K562 (cell line): Measurements from ENCODE around the gene SPECC1L. TPM values are rescaled to one million over a fixed set of nuclear protein-coding genes. Genes with fewer than 3 reads are reported as not detected.

Experiments
- ATAC-seq: fragments of 200-7000 bp; cut with Tn5 transposase; 3 replicates; pipeline ENCODE4 v1.9.1; 2020; ENCODE audit warnings: moderate library complexity
- BruUV-seq: library from RNA; stranded (reverse); fragments of 400-500 nt; replicated peaks from 2 replicates; lab custom pipeline; 2021; lab: Mats Ljungman, UMichigan
- CTCF ChIA-PET: fragments of 300-600 bp; formaldehyde crosslinking; extraction: SDS; loops from one replicate; lab custom pipeline; 2021; ENCODE audit warnings: low intra/inter-chr PET ratio; lab: Yijun Ruan, JAX
- POLR2A ChIA-PET: fragments of 300-600, 350-650 bp; sonication (Branson Sonifier 250); formaldehyde crosslinking; extraction: SDS; loops from one replicate; lab custom pipeline; 2021; ENCODE audit warnings: antibody characterized with exemption, inconsistent platforms; lab: Yijun Ruan, JAX
- DNase-seq, 4 experiments: peaks; one replicate each; pipeline versions ENCODE4 v3.0.0 to v3.0.0-alpha.2; 2011 to 2018; ENCODE audit warnings: low spot score in 3 of 4, mixed read lengths in 3 of 4; ENCODE audit errors: extremely low read depth in 1 of 4
- FAIRE-seq: peaks from 2 replicates; lab custom pipeline; 2011; peaks lifted over from hg19 to GRCh38; lab: Jason Lieb, UNC
- H2AFZ ChIP-seq: 2 replicates; pipeline ENCODE4 v1.6.0; 2011; ENCODE audit warnings: low read depth, low read length, control low read depth, inconsistent platforms
- H3K27ac ChIP-seq: fragments of 200-600 bp; 3 replicates; pipeline ENCODE4 v1.8.0; 2011; ENCODE audit warnings: low read depth, mild to moderate bottlenecking, control low read depth, inconsistent platforms, low read length, moderate library complexity, mixed read lengths; ENCODE audit errors: extremely low read depth
- H3K27me3 ChIP-seq, 2 experiments: fragments of 300-600 bp in 1 of 2; 2 replicates in 1 of 2; 3 replicates in 1 of 2; pipeline versions ENCODE4 v1.6.0 to v1.8.0; 2011; ENCODE audit warnings: inconsistent platforms in 2 of 2, low read length in 2 of 2, mild to moderate bottlenecking in 1 of 2, mixed read lengths in 1 of 2, moderate library complexity in 1 of 2; ENCODE audit not compliant: control insufficient read depth in 2 of 2, insufficient read depth in 2 of 2
- H3K36me3 ChIP-seq: fragments of 300-600 bp; 3 replicates; pipeline ENCODE4 v1.8.0; 2011; ENCODE audit warnings: mild to moderate bottlenecking, low read length, inconsistent platforms; ENCODE audit not compliant: control insufficient read depth, insufficient read depth
- H3K4me1 ChIP-seq, 2 experiments: fragments of 200-600 bp in 1 of 2; replicated peaks in 1 of 2; 2 replicates in 1 of 2; 3 replicates in 1 of 2; pipeline versions ENCODE4 v1.5.1 to v1.8.0; 2011; ENCODE audit warnings: inconsistent platforms in 2 of 2, low read length in 2 of 2, mild to moderate bottlenecking in 1 of 2, mixed read lengths in 1 of 2, moderate library complexity in 1 of 2; ENCODE audit not compliant: control insufficient read depth in 2 of 2, insufficient read depth in 2 of 2
- H3K4me2 ChIP-seq: 2 replicates; pipeline ENCODE4 v1.6.1; 2011; ENCODE audit warnings: low read length, control low read depth, inconsistent platforms, mixed read lengths; ENCODE audit not compliant: insufficient read depth
- H3K4me3 ChIP-seq: fragments of 200-600 bp; sonication (generic), shearing (Covaris generic); 2 replicates; pipeline ENCODE4 v1.5.1; 2016; ENCODE audit warnings: control low read depth, inconsistent platforms
- H3K79me2 ChIP-seq: fragments of 200-600 bp; 3 replicates; pipeline ENCODE4 v1.8.0; 2011; ENCODE audit warnings: low read length, inconsistent platforms; ENCODE audit not compliant: control insufficient read depth, insufficient read depth
- H3K9ac ChIP-seq, 2 experiments: 2 replicates each; pipeline versions ENCODE4 v1.6.0 to v1.6.1; 2011; ENCODE audit warnings: low read depth in 2 of 2, low read length in 2 of 2, control low read depth in 1 of 2, inconsistent platforms in 1 of 2, mild to moderate bottlenecking in 1 of 2, mixed read lengths in 1 of 2; ENCODE audit not compliant: insufficient read depth in 1 of 2
- H3K9me1 ChIP-seq: one replicate; pipeline ENCODE4 v1.6.0; 2011; ENCODE audit warnings: inconsistent platforms, mild to moderate bottlenecking, low read length, moderate library complexity; ENCODE audit not compliant: control insufficient read depth, insufficient read depth
- H3K9me3 ChIP-seq: replicated peaks from 2 replicates; pipeline ENCODE4 v1.5.1; 2011; ENCODE audit warnings: low read depth, low read length, inconsistent platforms; ENCODE audit not compliant: control insufficient read depth, insufficient read depth
- H4K20me1 ChIP-seq: replicated peaks from 2 replicates; pipeline ENCODE4 v1.6.1; 2011; ENCODE audit warnings: low read length, inconsistent platforms, mixed read lengths; ENCODE audit not compliant: control insufficient read depth, insufficient read depth
- CREB3 ChIP-seq: fragments of 450-650 bp; conservative IDR thresholded peaks from 2 replicates; pipeline ENCODE4 v1.6.1; 2016; ENCODE audit warnings: missing genetic modification characterization, low read depth, mild to moderate bottlenecking, missing compliant biosample characterization, moderate library complexity
- ELF1 ChIP-seq: fragments of 200-800 bp; sonication (Bioruptor generic); IDR thresholded peaks from 2 replicates; pipeline ENCODE4 v1.6.1; 2016; ENCODE audit warnings: missing genetic modification characterization, missing compliant biosample characterization
- FOXM1 ChIP-seq, 2 experiments: fragments of 450-650 bp in 1 of 2; sonication (generic) in 1 of 2; formaldehyde crosslinking in 1 of 2; IDR thresholded peaks; 2 replicates each; pipeline versions ENCODE4 v1.6.1 to v1.9.0; 2017 to 2022; ENCODE audit warnings: low read depth in 2 of 2, mild to moderate bottlenecking in 2 of 2, missing genetic modification reagents in 1 of 2, moderate library complexity in 1 of 2
- HNRNPLL ChIP-seq: fragments of 200-400 bp; formaldehyde crosslinking; IDR thresholded peaks from 2 replicates; pipeline ENCODE4 v1.6.1; 2017; ENCODE audit warnings: low read length, low read depth, mild to moderate bottlenecking; ENCODE audit not compliant: poor library complexity, severe bottlenecking
- KDM1A ChIP-seq, 2 experiments: fragments of 450-650 bp; IDR thresholded peaks; 2 replicates each; pipeline ENCODE4 v1.6.1; 2016; ENCODE audit warnings: mild to moderate bottlenecking in 2 of 2
- NCOA1 ChIP-seq: fragments of 450-650 bp; IDR thresholded peaks from 2 replicates; pipeline ENCODE4 v1.6.1; 2016; ENCODE audit warnings: low read depth
- NCOA6 ChIP-seq: fragments of 450-650 bp; IDR thresholded peaks from 2 replicates; pipeline ENCODE4 v1.6.1; 2017; ENCODE audit warnings: mild to moderate bottlenecking
- RB1 ChIP-seq: fragments of 450-650 bp; IDR thresholded peaks from 2 replicates; pipeline ENCODE4 v1.6.1; 2017; ENCODE audit warnings: low read depth, mild to moderate bottlenecking
- SMARCA5 ChIP-seq: fragments of 450-650 bp; IDR thresholded peaks from 2 replicates; pipeline ENCODE4 v1.6.1; 2016
- U2AF2 ChIP-seq: fragments of 200-400 bp; formaldehyde crosslinking; optimal IDR thresholded peaks from 2 replicates; pipeline ENCODE3; 2017; ENCODE audit warnings: low read depth, mild to moderate bottlenecking, low read length
- ZNF274 ChIP-seq: IDR thresholded peaks from 2 replicates; pipeline ENCODE4 v1.6.1; 2011; ENCODE audit warnings: low read depth, mild to moderate bottlenecking, low read length, moderate library complexity, borderline replicate concordance
- ZNF398 ChIP-seq: fragments of 250-450 bp; sonication (Bioruptor Pico); IDR thresholded peaks from 2 replicates; pipeline ENCODE4 v1.8.0; 2021; ENCODE audit warnings: moderate library complexity, mild to moderate bottlenecking, inconsistent platforms
- ZNF77 ChIP-seq: fragments of 250-450 bp; sonication (Bioruptor Pico); IDR thresholded peaks from 2 replicates; pipeline ENCODE4 v1.5.0; 2020
- WGBS: fragments of 100-300 bp; shearing (Covaris generic); methylation state at CpG from one replicate; pipeline ENCODE4 v1.1.6; 2016; ENCODE audit warnings: low coverage, mixed read lengths; ENCODE audit not compliant: insufficient coverage; ENCODE audit errors: missing lambda C conversion rate; 5-methylcytosine and 5-hydroxymethylcytosine counted together
- in situ Hi-C: fragments of 300-500 bp; cut with MboI; formaldehyde crosslinking; loops from 4 replicates; pipeline ENCODE4 v1.15.0; 2018; ENCODE audit warnings: inconsistent platforms, mixed read lengths
- intact Hi-C: fragments of 100-400 bp; cut with micrococcal nuclease; formaldehyde crosslinking; loops from 2 replicates; pipeline ENCODE4 v1.14.2; 2022
- polyA plus RNA-seq, 8 experiments: library from polyadenylated mRNA; depleted of rRNA in 4 of 8; stranded (reverse) in 5 of 8; unstranded in 3 of 8; fragments of >200 nt; fragmentation: Nextera tagmentation in 2 of 8; fragmentation: Illumina TruSeq in 1 of 8; extraction: Ambion mirVana in 2 of 8; extraction: Trizol in 1 of 8; gene quantifications; 2 replicates each; pipeline versions ENCODE4 v1.2.1 to v1.2.3, GENCODE V29; 2011 to 2014; ENCODE audit warnings: inconsistent platforms in 1 of 8, missing spikeins in 1 of 8
- total RNA-seq, 7 experiments: library from RNA; depleted of rRNA in 6 of 7; stranded (reverse); fragments of >200 nt in 6 of 7; fragmentation: Illumina TruSeq in 2 of 7; extraction: Trizol in 2 of 7; gene quantifications; 2 replicates each; pipeline versions ENCODE4 v1.2.1 to v1.2.3, GENCODE V29; 2011 to 2021; ENCODE audit warnings: low replicate concordance in 1 of 7

SPECC1L gene
- total and polyA plus RNA-seq, 9 of the 15 experiments (the other 6 are each of a cell fraction or from before 2014, with no cell fraction given), result 1.4 to 27.9 (median 14.5) TPM

GRCh38 chr22:24370401-24370800, 99.8 kb downstream of the SPECC1L start:
- in situ Hi-C loops, result no loop called here
- no peaks in the 10 kb centered on the region for H3K9me3 ChIP-seq

More at GRCh38 chr22:24370401-24370800, 99.8 kb downstream of the SPECC1L start:
- DNase-seq (no peak), ATAC-seq (no peak), FAIRE-seq (no peak)
- Histone ChIP-seq H3K9ac (no peak overlapping the region), H3K79me2 (no peaks in the 10 kb centered on the region), H3K4me2 (no peak overlapping the region), H2AFZ (no peak overlapping the region), H3K4me1 (no peaks in the 10 kb centered on the region), H3K9me1 (no peaks in the 10 kb centered on the region), H3K27ac (no peak overlapping the region), H3K27me3 (no peaks in the 10 kb centered on the region), H3K4me3 (no peak overlapping the region), H3K36me3 (peaks cover 50% of the 10 kb centered on the region; the same call in 2 of the 3 replicates), H4K20me1 (no peaks in the 10 kb centered on the region)
- intact Hi-C loops, result no loop called here
- WGBS, result 89% methylated on average over 2 of the region's 2 CpGs
- ChIA-PET POLR2A (no interaction called here), CTCF (no interaction called here)
- TF ChIP-seq SMARCA5 (no peak), ZNF398 (CRISPR knock-in tag) (no peak), ELF1 (no peak), NCOA6 (no peak), ZNF274 (no peak), HNRNPLL (no peak), KDM1A (IDR thresholded peaks at IDR 0.05) (no peak), CREB3 (tag) (no peak), RB1 (no peak), FOXM1 (IDR thresholded peaks at IDR 0.05; ENCODE audit: low read depth) (no peak), FOXM1 (CRISPR knock-in tag; IDR thresholded peaks at IDR 0.05; ENCODE audit: low read depth) (no peak), ZNF77 (CRISPR knock-in tag) (no peak), NCOA1 (no peak), U2AF2 (no peak)
- no TSS peak for BruUV-seq
